GM21423 (cell line): Measurements from ENCODE around the gene TMEFF2.
"Not testable (repeated sequence)": the region's sequence is repeated elsewhere in the genome, so short reads cannot be mapped to it uniquely, and the experiment has no call there.

ENCODE experiments used
- ATAC-seq: cut with Tn5 transposase; IDR thresholded peaks from one replicate; pipeline ENCODE4 v1.9.1; 2021; ENCODE audit warnings: mild to moderate bottlenecking, moderate library complexity; ENCODE audit not compliant: unreplicated experiment

TMEFF2 gene

DNA sequence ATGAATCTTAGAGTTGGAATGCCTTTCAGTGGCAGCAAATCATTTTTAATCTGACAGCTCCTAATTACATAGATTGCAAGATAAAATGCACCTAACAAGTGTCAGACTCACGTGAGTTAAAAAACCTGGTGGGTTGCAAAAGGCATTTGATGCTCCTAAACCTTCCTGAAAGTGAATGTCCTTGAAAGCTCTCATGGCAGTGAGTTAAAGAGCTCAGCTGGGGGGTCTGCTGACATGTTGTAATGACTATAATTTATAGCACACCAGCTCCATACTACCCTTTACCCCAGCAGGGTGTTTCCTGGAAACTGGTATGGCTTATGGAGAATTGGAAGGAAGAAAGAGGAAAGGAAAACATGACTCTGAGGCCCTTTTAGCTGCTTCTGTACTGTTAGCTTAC is 256.0 kb downstream of the TMEFF2 start:
- no peak for ATAC-seq

DNA sequence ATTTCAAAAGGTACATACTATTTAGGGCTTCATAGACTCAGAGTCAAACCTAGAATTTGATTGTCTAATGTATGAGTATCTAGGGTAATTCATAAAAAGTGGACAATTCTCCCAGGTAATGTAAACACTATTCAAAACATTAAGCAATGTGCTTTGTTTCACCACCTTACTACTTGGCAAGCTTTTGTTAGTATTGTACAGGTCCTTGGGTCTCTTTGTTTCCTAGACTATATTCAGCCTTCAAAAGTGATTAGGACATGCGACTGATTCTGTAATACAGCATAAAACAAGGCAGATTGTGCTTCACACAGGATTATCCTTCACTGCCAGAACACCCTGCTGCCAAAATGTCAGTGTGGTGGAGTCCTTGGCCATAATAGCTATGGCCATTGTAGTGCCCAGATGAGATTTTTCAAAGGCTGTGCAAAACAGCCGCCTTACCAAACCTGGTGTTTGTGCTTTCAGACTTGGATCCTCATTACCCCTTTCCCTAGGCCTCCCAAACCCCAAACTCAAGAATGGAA is 257.8 kb downstream of the TMEFF2 start:
- ATAC-seq = no peak

DNA sequence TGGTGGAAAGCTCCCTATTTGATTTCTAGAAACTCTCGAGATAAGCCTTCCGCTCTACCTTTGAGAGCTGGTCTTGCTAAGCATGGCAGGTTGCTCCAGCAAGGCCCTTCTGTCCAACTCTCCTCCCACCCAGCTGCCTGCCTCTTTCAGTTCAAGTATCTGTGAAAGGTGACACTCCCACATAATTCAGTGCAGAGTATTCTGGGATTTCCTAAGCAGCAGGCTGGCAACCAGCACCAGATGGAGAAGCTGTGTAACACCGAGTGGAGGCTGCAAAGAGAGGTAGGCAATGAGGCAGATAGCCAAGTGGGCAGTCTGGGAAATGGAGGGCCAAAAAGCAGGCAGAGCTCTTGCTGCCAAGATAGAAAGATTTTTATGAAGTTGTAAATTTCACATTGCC is 259.5 kb downstream of the TMEFF2 start:
- ATAC-seq = no peak

DNA sequence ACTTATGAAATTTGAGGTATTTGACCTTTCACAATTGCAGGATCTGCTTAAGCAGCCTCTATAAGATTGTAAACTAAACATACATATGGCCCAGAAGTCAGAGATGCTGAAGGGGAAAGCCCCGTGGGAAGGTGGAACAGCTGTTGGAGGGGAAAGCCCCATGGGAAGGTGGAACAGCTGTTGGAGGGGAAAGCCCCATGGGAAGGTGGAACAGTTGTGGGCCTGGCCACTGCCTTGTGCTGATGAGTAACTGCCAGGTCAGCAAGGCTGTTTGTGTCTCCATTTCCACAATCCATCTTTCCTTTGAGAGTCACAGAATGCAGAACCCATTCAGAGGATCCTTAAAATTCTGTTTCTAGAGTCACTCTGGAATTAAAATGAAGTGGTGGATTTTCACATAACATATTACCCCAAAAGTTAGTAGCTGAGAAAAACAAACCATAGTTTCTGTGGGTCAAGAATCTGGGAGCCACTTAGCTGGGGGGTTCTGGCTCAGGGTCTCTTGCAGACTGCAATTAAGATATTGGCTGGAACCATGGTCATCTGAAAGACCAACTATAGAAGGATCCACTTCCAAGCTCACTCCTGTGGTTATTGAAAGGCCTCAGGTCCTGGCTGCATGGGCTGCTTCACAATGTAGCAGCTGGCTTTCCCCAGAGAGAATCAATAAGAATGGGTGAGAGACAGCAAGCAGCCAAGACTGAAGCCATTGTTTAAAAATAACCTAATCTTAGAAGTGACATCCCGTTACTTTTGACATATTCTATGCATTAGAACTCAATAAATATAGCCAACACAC is 261.2 kb downstream of the TMEFF2 start:
- peak; percentile 93 for ATAC-seq

DNA sequence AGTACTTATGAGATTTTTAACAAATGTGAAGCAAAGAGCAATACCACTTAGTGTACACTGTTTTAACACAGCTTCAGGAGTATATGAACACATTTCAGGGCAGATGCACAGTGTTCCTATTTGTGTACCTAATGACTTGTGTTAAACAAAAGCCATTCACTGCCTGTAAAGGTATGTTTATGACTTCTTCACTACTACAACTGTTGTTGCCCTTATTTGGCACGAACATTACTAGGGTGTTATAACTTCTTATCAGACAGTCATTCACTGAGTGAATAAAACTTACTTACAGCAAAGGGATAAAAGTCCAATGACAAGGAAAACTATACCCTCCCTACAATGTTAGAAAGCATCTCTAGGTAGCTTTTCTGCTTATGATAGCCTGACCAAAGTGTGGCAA is 262.4 kb downstream of the TMEFF2 start:
- no peak for ATAC-seq

DNA sequence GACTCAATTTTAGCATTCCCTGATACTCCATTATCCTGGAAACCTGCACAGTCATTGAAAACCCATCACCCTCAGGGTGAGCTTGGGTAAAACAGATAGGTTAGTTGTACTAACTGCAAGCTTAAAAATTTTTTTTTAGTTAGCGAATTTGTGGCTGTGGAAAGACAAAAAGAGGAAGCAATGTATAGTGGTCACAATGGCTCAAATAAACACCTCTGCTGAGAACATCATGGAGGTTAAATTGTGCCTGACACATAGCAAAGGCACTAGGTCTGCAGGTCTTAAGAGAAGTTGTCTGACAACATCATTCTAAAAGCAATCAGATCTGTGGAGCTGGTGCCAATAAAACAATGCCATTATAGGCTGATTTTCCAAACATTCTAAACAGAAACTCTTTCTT is 263.4 kb downstream of the TMEFF2 start:
- ATAC-seq = no peak

DNA sequence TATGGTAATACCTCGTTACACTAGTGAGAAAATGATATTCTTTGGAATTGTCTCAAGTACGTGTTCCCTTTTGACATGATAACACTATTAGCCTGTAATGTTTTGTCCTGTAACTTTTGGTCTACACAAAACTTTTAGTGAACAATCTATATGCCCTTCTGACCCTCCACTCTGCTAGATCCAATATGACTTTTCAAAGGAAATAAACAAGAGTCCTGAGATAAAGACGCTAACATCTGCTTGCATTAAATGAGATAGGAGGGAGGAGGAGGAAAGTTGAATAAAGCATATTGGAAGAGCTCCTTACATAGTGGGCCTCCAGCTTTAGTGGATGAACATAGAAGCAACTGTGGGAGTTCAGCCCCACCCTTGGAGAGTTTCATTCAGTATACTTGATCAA is 264.5 kb downstream of the TMEFF2 start:
- ATAC-seq = no peak

DNA sequence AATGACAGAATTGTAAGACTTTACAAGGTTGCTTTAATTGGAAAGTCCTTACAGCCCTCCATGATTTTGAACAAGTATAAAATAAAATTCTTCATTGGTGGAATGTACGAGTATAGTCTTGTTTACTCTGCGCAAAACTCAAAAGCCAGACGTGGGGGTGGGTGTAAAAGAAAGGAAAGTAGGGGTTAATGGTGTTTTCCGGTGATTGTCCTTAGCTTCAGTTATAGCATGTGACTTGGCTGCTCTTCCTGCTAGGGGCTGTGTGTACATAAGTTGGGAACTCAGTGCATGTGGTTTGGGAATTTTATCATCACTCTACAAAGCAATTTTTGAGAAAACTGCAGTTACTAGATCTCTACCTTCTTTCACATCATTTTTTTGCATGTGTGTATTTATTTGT is 265.4 kb downstream of the TMEFF2 start:
- ATAC-seq = no peak

DNA sequence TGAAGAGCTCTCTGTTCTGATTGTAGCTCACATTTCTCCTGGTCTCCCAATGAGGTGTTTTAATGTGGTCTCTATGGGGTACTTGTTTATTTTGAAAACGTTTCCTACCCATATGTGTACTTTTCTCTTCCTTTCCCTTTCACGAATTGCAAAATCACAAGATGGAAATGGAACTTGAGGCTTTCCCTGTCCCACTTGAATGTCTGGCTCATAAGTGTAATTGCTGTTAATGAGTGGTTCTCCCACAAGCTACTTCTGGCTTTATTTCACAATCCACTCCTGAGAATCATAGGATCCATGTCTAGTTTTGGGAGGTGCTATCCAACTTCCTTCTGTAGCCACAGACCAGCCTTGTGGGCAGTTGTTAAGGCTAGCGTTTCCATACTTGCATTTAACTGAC is 266.7 kb downstream of the TMEFF2 start:
- ATAC-seq = no peak

DNA sequence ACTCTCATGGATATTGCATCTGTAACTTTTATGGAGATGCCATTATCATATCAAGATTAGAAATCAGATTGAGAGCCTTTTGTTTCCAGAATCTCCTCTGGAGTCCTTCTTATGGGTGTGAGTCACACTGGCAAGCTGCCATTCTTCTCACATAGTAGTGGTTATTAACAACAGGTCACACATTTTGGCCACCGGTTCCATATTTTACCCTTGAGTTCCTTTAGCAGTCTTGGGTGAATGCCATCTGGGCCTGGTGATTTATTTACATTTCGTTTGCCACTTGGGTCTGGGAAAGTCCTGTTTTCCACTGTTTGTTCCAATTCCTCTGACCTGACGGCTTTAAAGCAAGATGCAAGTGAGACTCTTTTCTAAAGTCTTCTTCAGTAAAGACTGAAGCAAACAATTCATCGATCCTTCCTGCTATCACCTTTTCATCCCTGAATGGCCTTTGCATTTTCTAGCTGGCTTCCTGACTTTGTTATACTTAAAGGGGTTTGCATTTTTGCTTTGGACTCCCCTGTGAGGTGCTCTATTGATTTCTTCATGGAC is 267.3 kb downstream of the TMEFF2 start:
- ATAC-seq = no peak

DNA sequence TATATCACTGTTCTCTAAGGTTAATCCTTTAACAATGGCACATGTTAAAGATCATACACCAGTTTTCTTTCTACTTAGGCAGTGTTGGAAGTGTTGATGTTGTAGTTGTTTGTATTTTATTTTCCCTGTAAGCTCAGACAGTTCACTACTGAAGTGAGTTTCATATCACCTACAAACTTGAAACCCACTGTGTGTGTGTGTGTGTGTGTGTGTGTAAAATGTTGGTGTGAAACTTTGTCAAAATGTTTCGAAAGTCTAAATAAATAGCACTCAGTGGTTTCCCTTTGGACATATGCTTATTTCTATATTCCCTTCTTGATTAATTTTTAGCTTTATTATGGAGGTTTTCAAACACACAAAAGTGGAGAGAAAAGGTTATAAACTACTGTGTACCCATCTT is 268.1 kb downstream of the TMEFF2 start:
- ATAC-seq = no peak

DNA sequence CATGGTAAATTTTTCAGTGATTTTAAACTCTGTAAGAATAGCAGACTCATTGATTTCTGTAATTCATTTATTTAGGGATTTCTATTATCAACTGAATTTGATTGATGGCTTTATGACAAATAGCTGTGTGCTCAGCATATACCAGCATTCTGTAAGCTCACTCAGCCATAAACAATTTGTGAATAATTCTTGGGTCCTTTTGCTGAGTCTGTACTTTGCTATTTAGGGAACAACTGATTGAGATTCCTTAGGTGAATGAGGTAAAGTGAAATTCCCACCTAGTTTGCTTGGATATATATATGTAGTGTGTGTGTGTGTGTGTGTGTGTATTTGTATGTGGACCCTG is 271.1 kb downstream of the TMEFF2 start:
- no peak for ATAC-seq

DNA sequence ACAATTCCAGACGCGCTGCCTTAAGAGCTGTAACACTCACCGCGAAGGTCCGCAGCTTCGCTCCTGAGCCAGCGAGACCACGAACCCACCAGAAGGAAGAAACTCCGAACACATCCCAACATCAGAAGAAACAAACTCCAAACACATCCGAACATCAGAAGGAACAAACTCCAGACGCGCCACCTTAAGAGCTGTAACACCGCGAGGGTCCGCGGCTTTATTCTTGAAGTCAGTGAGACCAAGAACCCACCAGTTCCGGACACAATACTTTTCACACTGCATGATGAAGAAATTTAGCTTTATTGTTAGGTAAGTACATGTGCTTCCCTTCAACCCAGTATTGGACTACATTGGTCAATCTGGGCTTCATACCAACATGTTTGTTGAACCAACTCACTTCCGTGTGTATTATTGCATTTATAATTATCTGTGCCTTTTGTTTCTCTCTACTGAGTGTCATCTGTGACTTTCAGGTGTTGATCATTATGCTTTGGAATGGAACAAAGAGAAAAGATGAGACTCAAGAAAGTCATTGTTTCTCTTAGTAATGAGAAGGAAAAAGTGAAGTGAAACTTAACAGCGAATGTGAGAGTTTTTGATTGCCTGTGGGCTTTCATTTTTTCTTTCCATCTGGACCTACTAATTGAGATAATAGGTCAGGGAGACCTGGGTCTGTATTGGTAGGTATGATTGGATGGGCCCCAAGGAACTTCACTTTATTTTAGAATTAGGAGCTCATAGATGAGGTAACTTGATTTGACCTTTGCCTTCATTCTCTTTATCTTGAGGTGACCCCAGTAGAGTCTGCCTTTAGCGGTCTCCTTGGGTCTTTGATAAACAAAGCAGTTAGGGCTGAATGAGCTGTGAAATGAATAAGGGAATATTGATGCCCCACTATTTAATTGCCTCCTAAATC is 271.7 kb downstream of the TMEFF2 start:
- ATAC-seq = peak; percentile 94

DNA sequence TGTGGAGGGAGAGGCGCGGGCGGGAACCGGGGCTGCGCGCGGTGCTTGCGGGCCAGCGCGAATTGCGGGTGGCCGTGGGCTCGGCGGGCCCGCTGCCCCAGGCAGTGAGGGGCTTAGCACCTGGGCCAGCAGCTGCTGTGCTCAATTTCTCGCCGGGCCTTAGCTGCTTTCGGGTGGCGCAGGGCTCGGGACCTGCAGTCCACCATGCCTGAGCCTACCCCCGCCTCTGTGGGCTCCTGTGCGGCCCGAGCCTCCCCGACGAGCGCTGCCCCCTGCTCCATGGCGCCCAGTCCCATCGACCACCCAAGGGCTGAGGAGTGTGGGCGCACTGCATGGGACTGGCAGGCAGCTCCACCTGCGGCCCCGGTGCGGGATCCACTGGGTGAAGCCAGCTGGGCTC is 273.1 kb downstream of the TMEFF2 start:
- not testable (repeated sequence) for ATAC-seq

DNA sequence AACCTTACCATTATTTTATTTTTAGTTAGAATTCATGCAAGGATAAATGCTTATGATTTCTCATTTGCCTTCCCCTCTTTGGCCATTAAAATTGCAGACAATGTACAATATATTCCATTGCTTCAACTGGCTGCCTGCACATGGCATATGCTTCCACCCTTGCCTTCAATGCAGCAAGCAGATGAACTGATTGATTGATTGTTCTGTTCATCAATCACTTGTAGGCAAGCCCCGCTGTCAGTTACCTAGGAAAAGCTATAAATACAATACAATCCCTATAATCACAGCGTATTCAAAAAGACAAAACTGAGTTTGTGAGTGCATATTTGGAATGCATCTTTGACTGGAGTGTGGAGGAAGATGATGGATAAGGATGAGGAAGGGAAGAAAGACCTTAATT is 274.2 kb downstream of the TMEFF2 start:
- ATAC-seq = no peak

DNA sequence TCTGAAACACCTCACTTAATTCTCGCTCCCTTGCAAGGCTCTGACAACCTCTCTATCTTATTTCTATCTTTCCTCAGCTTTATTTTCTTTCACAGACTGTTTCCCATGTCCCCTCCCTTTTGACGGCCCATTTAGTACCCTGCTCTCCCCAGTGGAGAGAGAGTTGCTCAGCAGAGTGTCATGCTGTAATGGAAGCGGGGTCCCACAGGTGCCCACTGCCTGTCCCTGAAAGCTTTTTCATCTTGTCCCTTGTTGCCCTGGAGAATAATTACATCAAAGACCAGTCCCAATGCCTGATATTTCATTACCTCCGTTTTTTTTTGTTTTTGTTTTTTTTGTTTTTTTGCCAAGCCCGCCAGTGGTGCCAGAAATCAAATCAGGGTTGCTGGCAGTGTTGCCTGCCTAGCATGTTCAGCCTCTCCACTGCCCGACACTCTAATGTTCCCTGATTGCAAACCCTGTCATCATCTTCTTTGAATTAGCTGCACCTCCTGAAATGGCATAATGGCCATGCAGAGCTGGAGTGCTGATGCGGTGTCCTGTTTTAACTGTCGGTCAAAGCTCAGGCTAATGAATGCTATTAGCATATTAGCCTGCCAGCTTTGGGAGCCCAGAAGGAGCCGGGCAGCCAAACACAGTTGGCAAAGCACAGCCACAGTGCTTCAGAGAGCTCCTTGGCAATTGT is 276.6 kb downstream of the TMEFF2 start:
- no peak for ATAC-seq

DNA sequence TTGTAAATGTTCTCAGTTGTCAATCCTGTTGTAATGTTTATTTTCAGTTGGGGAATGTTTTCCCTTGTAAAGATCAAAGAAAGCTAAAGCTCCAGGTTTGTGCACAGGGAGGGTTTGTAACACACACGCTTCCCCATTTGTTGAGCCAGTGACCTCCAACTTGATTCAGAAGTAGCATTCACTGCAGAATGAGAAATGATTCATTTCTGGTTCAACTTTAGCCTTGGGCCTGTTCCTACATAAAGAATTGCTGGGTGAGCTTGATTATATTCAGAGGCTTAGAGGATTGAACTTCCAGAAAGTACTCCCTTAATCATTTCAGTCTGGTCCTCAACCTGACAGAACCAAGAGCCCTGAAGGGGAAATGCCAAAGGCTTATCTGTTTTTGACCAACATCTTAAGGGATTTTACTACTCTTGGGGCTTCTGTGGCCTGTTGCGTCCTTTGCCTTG is 277.3 kb downstream of the TMEFF2 start:
- no peak for ATAC-seq

DNA sequence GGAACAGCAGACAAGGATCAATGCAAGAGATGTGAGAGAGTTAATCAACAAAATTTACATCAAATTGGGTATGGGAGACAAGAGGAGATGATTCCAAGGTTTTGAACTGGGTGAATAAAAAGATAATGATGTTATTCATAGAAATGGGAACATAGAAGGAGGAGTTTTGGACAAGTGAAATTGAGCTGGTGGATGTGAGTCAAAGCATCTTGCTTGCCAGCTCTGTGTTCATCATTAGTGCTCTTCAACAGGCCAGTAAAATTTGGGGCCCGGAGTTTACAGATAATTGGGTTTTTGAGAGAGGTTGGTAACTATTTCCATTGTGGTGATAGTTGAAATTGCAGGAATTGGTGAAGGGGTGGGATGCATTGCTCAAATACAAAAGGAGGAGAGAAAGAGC is 277.9 kb downstream of the TMEFF2 start:
- ATAC-seq = no peak

DNA sequence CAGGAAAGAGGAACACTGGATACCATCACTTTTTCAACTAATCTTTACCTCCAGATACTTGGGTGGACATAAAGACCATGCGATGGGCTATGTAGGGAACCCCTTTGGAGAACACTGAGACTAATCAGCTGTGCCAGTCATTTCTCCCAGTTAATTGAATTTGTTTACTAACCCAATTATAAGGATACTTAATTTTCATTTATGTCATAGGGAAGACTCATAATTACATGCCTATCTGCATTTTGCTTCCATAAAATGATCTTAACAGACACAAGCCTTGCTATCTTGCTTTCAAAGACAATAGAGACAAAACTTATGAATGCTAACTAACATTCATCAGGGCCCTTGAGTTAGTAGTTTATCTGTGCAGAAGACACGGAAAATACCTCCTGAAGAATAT is 279.0 kb downstream of the TMEFF2 start:
- no peak for ATAC-seq

DNA sequence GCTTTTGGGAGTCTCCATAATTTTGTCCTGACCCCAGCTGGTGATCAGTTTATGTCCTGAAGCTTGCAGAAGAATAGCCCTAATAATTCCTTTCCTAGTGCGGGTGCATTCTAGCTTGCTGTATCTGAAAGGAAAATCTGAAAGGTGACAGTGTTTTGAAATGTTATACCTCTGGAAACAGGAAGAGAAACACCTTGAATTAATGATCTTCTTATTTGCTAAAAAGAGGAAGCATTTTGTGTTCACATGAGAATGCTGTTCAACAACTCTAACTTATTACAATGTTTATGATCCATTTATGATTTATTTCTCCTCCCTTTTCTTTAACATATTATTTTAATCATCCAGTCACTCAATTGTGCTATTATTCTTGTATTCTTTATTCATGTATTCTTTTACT is 280.9 kb downstream of the TMEFF2 start:
- ATAC-seq = no peak

DNA sequence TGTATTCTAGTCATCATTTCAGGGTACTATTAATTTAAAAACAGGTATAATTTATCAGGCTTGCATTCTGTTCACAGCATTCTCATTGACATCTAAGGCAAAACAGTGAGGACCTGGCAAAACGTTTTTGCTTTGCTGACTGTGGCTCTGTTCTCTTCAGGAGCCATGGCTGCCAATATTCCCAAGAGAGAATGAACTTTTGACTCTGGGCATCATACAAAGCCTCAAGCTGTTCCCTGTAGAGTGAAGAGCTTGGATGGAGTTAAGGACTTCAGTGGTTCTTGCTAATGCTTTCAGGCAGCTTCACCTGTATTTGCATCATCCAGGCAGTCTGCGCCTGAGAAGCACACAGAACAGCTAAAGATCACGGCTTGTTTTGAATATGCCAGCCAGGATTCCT is 282.0 kb downstream of the TMEFF2 start:
- ATAC-seq = no peak
